Lung (tissue), 12 donors: ENCODE measurements around the gene MARCHF3. TPM values are rescaled to one million over a fixed set of nuclear protein-coding genes. Genes with fewer than 3 reads are reported as not detected.

Experiments
- ATAC-seq: fragments of 200-7000 bp; cut with Tn5 transposase; one replicate; pipeline ENCODE4 v1.9.1; 2020; ENCODE audit warnings: moderate number of reproducible peaks; ENCODE audit not compliant: insufficient read depth, low FRiP score
- DNase-seq, 3 donors: peaks; one replicate each; pipeline ENCODE4 v3.0.0-alpha.2; 2013 to 2017
- H3K27ac ChIP-seq, 2 donors: one replicate each; pipeline ENCODE4 v1.5.1; 2013; ENCODE audit warnings: mild to moderate bottlenecking in 2 of 2, moderate library complexity in 2 of 2, control low read depth in 1 of 2, inconsistent platforms in 1 of 2, low read depth in 1 of 2, low read length in 1 of 2
- H3K27me3 ChIP-seq, 3 donors: one replicate each; pipeline ENCODE4 v1.5.1; 2013; ENCODE audit warnings: low read length in 2 of 3; ENCODE audit not compliant: control insufficient read depth in 3 of 3, insufficient read depth in 3 of 3
- H3K36me3 ChIP-seq, 4 donors: one replicate each; pipeline ENCODE4 v1.5.1; 2013; ENCODE audit warnings: low read length in 4 of 4, mild to moderate bottlenecking in 1 of 4, moderate library complexity in 1 of 4; ENCODE audit not compliant: control insufficient read depth in 4 of 4, insufficient read depth in 4 of 4
- H3K4me1 ChIP-seq, 5 donors: one replicate each; pipeline ENCODE4 v1.5.1; 2013; ENCODE audit warnings: low read length in 5 of 5, mild to moderate bottlenecking in 2 of 5, moderate library complexity in 1 of 5; ENCODE audit not compliant: control insufficient read depth in 5 of 5, insufficient read depth in 5 of 5
- H3K4me3 ChIP-seq: one replicate; pipeline ENCODE4 v1.5.1; 2013; ENCODE audit warnings: mild to moderate bottlenecking, control low read depth, moderate library complexity
- H3K9ac ChIP-seq, 2 donors: one replicate each; pipeline ENCODE4 v1.5.1; 2013; ENCODE audit warnings: low read length in 2 of 2, control low read depth in 1 of 2; ENCODE audit not compliant: insufficient read depth in 1 of 2
- H3K9me3 ChIP-seq, 4 donors: one replicate each; pipeline ENCODE4 v1.5.1; 2013; ENCODE audit warnings: low read length in 3 of 4, mild to moderate bottlenecking in 1 of 4, moderate library complexity in 1 of 4; ENCODE audit not compliant: control insufficient read depth in 4 of 4, insufficient read depth in 3 of 4
- WGBS, 2 donors: extraction: QIAGEN DNeasy Blood & Tissue Kit; methylation state at CpG; one replicate each; pipeline ENCODE4 v1.1.7; 2013; 5-methylcytosine and 5-hydroxymethylcytosine counted together
- polyA plus RNA-seq, 2 donors: library from polyadenylated mRNA; stranded (reverse); fragments of 200-250 nt; gene quantifications; one replicate each; pipeline ENCODE4 v1.2.1, GENCODE V29; 2013
- total RNA-seq, 2 donors: library from RNA; depleted of rRNA in 1 of 2; stranded (reverse); fragments of >200 nt in 1 of 2; gene quantifications; one replicate each; pipeline ENCODE4 v1.2.1, GENCODE V29; 2014 to 2021
- TF ChIP-seq, protein P1 (sequence below): IDR thresholded peaks from 2 replicates; pipeline ENCODE4 v1.5.1; 2012; ENCODE audit warnings: mild to moderate bottlenecking; ENCODE audit errors: control extremely low read depth, extremely low read depth
- donor health status: control.
- donor health status: control.
- donor health status: Bipolar disorder and iron deficiency.
- donor health status: healthy.
- donor health status: DM: yes; HTN: yes; CAD: no.

Gene MARCHF3
- total and polyA plus RNA-seq, 4 donors = 3.7 to 17.0 (median 13.1) TPM

DNA sequence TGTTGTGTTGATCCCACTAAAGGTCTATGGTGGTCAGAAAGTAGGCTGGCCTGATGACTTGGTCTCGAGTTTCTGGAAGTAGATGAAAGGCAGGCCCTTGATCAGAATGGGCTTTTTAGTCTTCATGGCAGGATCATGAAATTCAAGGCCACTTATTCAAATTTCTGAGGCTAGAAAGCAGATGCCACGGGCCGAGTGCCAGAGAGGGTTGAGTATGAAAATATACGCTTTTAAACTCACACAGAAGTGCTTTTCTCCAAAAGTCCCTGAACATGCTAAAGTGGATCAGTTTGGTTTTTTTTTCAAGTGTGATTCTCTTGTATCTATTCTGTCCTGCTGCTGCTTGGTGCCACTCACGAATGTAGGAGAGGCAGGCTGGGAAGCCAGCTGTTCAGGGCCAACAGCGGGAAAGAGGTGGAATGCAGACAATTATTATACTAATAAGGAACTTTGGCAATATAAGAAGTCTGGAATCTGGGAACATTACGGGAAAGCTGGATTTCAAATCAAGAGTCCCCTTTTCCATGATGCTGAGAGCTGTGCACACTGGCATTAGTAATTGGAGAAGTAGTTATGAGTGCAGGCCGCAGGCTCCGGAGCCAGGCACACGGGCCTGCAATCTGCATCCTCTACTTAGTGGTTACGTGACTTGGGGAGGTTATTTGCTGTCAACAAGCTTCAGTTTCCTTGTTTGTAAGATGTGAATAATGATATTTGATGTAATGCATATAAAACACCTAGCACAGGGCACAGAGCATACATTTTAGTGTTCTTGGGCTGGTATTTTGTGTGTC is 157.6 kb downstream of the MARCHF3 start:
- Histone ChIP-seq H3K27ac (no peak overlapping the region), H3K9me3 (no peaks in the 10 kb centered on the region), H3K9ac (no peak overlapping the region), H3K4me1 (peaks cover 0 to 22% (median 8%) of the 10 kb centered on the region in 5 donors), H3K27me3 (peaks cover 0 to 15% (median 13%) of the 10 kb centered on the region in 3 donors), H3K4me3 (no peak overlapping the region), H3K36me3 (peaks cover 0 to 4% (median 1%) of the 10 kb centered on the region in 4 donors)
- DNase-seq = peak in 1 of 3 donors; percentile 11
- TF ChIP-seq, protein P1, sequence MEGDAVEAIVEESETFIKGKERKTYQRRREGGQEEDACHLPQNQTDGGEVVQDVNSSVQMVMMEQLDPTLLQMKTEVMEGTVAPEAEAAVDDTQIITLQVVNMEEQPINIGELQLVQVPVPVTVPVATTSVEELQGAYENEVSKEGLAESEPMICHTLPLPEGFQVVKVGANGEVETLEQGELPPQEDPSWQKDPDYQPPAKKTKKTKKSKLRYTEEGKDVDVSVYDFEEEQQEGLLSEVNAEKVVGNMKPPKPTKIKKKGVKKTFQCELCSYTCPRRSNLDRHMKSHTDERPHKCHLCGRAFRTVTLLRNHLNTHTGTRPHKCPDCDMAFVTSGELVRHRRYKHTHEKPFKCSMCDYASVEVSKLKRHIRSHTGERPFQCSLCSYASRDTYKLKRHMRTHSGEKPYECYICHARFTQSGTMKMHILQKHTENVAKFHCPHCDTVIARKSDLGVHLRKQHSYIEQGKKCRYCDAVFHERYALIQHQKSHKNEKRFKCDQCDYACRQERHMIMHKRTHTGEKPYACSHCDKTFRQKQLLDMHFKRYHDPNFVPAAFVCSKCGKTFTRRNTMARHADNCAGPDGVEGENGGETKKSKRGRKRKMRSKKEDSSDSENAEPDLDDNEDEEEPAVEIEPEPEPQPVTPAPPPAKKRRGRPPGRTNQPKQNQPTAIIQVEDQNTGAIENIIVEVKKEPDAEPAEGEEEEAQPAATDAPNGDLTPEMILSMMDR = no peak
- WGBS, 2 donors = 77 to 89% methylated on average over 11 of the region's 11 CpGs
- peak; percentile 7 for ATAC-seq

DNA sequence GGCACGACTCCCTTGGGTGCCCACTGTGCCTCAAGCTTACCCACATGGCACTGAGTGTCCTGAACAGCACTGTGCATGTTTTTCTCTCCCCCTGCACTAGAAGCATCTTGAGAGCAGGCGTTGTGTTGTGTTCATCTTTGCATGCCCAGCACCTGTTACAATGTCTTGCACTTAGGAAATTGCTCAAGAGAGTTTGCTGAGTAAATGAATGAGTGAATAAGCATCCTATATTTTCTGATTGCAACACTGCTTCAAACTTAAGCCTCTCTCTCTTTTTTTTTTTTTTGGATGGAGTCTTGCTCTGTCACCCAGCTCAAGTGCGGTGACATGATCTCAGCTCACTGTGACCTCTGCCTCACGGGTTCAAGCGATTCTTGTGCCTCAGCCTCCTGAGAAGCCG is 158.9 kb downstream of the MARCHF3 start:
- Histone ChIP-seq H3K36me3 (peaks cover 0 to 2% (median 0%) of the 10 kb centered on the region in 4 donors), H3K27ac (no peak overlapping the region), H3K4me3 (no peak overlapping the region), H3K9me3 (no peaks in the 10 kb centered on the region), H3K27me3 (peaks cover 0 to 13% (median 12%) of the 10 kb centered on the region in 3 donors), H3K4me1 (peaks cover 0 to 19% (median 6%) of the 10 kb centered on the region in 5 donors), H3K9ac (no peak overlapping the region)
- TF ChIP-seq, protein P1 = no peak
- 79 to 83% methylated on average over 6 of the region's 6 CpGs for WGBS, 2 donors
- no peak for DNase-seq
- ATAC-seq = no peak

DNA sequence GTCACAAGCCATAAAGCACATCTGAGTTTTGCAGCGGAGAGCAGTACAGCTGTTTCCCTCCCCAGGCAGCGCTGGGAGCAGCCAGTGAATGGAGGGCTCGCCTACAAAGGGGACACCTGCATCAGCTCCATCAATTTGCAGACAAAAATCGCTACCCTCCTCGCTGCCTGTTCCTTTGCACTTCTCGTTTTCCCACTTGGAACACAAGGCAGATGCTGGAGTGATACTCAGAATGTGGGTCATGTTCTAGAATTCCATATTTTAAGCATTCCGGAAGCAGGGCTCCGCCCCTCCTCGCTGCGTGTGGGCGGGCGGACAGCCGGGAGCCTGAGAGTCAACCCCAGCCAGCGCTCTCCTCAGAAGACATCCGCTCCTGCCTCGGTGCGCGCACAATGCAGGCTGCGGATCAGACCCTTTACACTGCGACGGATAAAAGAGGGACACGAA is 161.3 kb downstream of the MARCHF3 start:
- Histone ChIP-seq H3K36me3 (no peaks in the 10 kb centered on the region), H3K27me3 (peaks cover 0 to 12% (median 10%) of the 10 kb centered on the region in 3 donors), H3K9ac (no peak overlapping the region), H3K4me1 (peaks cover 0 to 7% (median 0%) of the 10 kb centered on the region in 5 donors), H3K27ac (no peak overlapping the region), H3K4me3 (no peak overlapping the region), H3K9me3 (no peaks in the 10 kb centered on the region)
- ATAC-seq = no peak
- TF ChIP-seq, protein P1 = no peak
- DNase-seq = peak; percentile 49 to 60 (median 59)
- WGBS, 2 donors = 15 to 28% methylated on average over 22 of the region's 22 CpGs
